ENCODE results near the gene TANGO2.

TANGO2 gene

GRCh38 chr22:20020533-20021195 is at the start of gene TANGO2:
Gene TANGO2 (plus strand): TSS chr22:20021110. CDS start chr22:20036799, 15,689 bp downstream.
- DNase-seq (ENCODE audit: low spot score) = peak; percentile 99

GRCh38 chr22:19971276-19972124 is 49.4 kb upstream of the TANGO2 start:
- DNase-seq (ENCODE audit: low spot score) = no peak

GRCh38 chr22:19972251-19972650 is 48.7 kb upstream of the TANGO2 start:
- no peak for DNase-seq (ENCODE audit: low spot score)

DNA sequence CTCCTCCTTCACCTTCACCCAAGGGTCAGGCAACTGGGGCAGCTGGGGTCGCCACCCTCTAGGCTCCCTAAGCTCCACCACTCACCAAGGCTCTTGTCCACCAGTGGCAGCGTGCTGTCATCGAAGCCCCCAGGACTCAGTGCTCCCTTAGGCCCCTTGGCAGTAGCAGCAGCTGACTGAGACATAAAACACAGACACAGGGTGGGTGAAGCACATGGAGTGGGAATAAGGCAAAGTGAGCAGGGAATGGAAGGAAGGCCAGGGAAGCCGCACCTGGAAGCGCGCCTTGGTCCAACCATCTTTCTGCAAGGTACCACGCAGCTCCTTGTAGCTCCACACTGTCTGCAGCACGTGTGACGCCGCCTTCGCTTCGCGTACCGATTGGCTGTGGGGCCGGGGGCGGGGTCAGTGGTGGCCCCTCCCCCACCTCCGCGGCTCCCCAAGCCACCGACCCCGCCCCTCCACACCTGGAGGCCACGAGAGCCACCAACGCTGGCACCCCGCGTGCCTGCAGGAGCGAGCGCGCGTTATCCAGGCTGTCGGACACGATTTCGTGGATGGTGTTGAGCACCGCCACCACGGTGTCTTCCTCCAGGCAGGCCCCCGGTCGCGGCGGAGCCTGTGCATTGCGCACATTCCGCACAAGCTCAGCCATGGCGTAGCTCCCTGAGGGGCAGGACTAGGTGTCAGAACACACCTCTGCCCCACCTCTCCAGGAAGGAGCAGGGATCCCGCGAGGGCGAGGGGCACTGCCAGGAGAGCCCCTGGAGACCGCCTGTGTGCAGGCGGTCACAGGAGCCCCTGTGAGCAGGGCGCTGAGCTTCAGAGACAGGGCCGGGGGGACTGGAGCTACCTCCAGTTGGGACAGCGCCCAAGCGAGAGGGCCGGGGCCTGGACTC is 48.0 kb upstream of the TANGO2 start:
- peak; percentile 64 for DNase-seq (ENCODE audit: low spot score)

- no peak for DNase-seq (ENCODE audit: low spot score)
These were observed 47.2 kb upstream of the TANGO2 start for GRCh38 chr22:19973551-19974267.

GRCh38 chr22:19974268-19974861 is 46.5 kb upstream of the TANGO2 start:
- DNase-seq (ENCODE audit: low spot score) = peak; percentile 97

DNA sequence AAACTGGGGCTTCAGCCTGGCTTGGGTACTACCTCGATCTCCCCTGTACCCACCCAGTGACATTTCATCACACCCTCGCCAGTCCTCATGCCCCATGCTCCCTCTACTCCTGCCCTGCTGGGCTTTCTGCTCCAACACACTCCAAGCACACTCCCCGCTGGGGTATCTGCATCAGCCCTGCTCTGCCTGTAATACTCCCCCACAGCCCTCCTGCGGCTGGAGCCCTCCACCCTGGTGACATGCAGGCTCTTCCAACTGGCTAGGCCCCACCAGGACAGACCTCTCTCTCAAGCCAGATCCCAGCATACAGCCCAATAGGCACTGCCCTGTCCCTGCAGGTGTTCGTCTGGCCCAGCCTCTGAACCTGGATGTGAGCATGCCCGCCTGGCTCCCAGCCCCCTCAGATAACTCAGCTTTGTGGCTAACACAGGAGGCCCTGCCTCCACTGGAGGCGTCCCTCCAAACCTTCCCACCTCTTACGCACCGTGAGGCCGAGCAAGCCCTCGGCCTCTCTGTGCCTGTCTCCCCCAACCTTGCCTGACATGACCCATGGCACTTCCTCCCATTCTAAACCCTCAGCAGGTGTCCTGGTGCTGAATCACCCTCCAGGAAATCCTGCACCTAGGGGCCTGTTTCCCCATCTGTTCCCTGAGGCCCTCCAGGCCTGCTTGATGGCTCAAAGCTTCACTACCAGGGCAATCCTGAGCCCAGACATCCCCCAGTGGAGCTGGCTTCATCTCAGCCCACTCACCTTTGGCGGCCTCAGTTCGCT is 45.8 kb upstream of the TANGO2 start:
- no peak for DNase-seq (ENCODE audit: low spot score)

GRCh38 chr22:19975707-19976035 is 45.2 kb upstream of the TANGO2 start:
- DNase-seq (ENCODE audit: low spot score) = no peak

- no peak for DNase-seq (ENCODE audit: low spot score)
These were observed 44.2 kb upstream of the TANGO2 start for GRCh38 chr22:19976671-19977070.

- DNase-seq (ENCODE audit: low spot score) = no peak
These were observed 43.3 kb upstream of the TANGO2 start for GRCh38 chr22:19977296-19978243.

DNA sequence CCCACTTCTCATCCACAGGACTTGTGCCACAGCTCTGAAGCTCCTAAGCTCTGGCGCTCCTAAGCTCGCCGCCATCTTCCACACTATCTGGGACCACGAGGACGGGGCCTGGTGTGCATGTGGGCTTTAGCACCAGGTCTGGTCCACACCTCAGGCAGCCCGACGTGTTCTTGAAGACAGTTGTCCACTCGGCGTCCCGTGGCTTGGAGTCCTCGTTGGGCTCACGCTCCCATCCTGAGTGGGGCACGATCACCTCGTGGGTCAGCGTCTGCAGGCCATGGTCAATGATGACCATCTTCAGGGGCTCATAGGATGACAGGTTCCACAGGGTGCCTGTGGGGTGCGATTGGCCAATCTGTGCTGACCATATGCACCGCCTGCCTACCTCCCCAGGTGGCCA is 42.2 kb upstream of the TANGO2 start:
- no peak for DNase-seq (ENCODE audit: low spot score)

- no peak for DNase-seq (ENCODE audit: low spot score)
These were observed 41.0 kb upstream of the TANGO2 start for GRCh38 chr22:19979712-19980493.

- DNase-seq (ENCODE audit: low spot score) = no peak
These were observed 40.1 kb upstream of the TANGO2 start for GRCh38 chr22:19980766-19981165.

DNA sequence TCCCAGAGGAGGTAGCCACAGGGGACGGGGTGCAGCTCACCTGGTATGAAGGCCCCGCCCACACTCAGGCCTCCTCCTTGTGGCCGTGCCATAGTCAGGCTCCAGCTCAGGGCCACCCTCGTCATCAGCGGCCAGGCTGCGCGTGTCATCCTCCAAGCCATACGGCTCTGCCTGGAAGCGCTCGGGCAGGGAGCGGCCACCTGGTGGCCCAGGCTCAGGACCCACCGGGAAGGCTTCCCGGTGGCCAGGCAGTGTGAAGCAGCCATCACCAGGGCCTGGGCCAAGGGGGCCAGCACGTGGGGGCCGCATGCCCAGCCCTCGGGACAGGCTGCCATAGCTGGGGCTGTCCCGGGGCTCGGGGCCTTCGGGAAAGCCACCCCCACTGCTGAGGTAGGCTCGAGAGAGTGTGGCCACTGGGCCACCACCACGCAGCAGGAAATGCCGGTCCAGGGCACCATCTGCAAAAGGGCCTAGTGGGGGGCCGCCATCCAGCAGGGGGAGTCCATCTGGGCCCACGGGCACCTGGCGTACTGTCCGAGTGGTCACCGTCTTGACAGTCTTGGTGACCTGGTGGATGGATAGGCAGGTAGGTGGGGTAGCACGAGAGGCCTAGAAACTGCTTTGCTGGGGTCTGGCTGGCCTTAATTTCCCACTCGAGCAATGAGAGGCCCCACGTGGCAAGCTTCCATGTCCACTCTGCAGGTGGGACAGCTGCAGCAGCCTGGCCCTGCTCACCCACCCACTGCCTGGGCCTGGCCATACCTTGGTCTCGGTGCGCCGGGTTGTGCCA is 39.5 kb upstream of the TANGO2 start:
- no peak for DNase-seq (ENCODE audit: low spot score)

DNA sequence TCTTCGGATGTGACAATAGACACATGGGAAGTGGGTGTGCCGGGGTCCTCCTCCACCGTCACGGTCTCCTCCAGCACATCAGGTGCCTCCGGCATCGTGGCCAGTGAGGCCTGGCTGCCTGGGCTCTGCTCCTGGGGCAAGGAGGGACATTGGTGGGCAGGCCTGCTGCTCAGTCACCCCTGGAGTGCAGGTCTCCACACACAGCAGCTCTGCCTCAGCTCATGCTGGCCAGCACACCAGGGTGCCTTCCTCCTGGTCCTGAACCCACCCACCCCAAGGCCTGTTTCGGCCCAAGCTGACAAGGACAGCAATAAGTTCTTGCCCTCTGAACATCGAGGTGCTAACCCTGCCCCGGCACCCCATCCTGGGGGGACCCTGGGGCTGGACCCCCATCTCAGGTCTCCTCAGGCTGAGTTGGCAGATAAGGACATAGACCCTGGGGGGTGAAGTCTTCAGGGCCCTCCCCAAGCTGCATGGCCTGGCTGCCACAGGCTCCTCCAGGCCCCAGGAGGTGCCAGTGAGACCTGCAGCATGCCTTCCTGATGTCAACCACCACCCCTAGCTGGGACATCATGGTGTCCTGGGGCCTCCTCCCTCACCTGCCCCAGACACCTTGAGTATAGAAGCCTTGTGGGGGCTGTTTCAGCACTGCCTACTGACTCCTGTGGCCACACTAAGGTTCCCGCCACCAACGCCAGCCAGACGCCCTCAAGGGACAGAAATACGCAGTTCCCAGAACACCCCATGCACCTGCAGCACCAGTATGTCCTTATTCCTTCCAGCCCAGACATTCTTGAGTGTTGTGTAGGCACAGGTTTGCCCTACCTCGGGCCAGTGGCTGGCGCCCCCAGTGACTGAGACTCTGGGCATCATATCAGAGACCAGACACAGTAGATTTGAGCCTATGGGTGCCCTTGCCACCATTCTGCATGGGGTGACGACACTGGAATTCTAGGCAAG is 38.7 kb upstream of the TANGO2 start:
- DNase-seq (ENCODE audit: low spot score) = no peak

DNA sequence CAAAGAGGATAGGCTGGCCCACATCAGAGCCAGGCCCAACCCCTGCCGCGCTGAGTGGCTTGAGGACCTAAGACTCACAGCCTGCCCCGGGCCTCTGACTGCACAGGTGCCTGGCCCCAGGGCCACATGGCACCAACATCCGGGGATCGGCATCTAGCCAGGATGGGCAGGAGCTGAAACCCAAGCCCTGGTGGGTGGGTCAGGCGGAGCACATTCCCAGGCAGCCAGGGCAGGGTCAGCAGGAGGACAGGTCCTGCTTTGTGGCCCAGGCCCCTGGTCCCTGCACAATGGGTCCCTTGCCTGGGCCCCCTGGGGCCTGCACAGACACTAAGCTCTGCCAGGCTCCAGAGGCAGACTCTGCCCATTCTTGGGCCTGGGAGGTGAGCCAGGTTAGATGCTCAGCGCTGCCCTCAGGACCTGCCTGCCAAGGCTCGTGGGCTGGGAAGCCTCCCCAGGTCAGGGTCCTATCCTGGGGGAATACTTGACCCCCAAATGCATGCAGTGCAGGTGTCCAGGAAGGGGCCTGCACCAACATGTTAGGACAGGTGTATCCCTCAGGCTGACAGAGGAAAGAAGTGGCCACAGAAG is 37.8 kb upstream of the TANGO2 start:
- no peak for DNase-seq (ENCODE audit: low spot score)

Data from iPS-NIHi11 (cell line).